ENCODE results near the gene ANKRD23. TPM values are rescaled to one million over a fixed set of nuclear protein-coding genes. Genes with fewer than 3 reads are reported as not detected.
A peak's percentile ranks its signal among the peaks of the same experiment; 100 is the strongest.

ANKRD23 gene
- total RNA-seq, 1 donor from 2014 or later, result 7.3 TPM

- H3K27ac Mint-ChIP-seq, result no peak overlapping the region
Observed at GRCh38 chr2:96824079-96824870, 19.5 kb downstream of the ANKRD23 start.

GRCh38 chr2:96823198-96823597, 20.6 kb downstream of the ANKRD23 start:
- CTCF ChIA-PET, result no interaction called here

More at GRCh38 chr2:96824079-96824870, 19.5 kb downstream of the ANKRD23 start:
- Mint-ChIP-seq H3K36me3 (ENCODE audit: low read depth) (peaks cover 72% of the 10 kb centered on the region), H3K27me3 (no peaks in the 10 kb centered on the region), H3K9me3 (no peaks in the 10 kb centered on the region), H3K4me1 (peaks cover 28% of the 10 kb centered on the region), H3K4me3 (no peak overlapping the region)
- DNase-seq (no peak), ATAC-seq (ENCODE audit: low read depth) (no peak)
- intact Hi-C loops (cut with micrococcal nuclease), result no loop called here
- TF ChIP-seq CTCF (IDR thresholded peaks at IDR 0.05), result no peak
- CTCF ChIA-PET, result no interaction called here
- POLR2A ChIA-PET, result no interaction called here

GRCh38 chr2:96822786-96823185, 21.0 kb downstream of the ANKRD23 start:
- DNase-seq (no peak), ATAC-seq (ENCODE audit: low read depth) (no peak)
- Mint-ChIP-seq H3K36me3 (ENCODE audit: low read depth) (peaks cover 67% of the 10 kb centered on the region), H3K27me3 (no peaks in the 10 kb centered on the region), H3K27ac (no peak overlapping the region), H3K4me3 (no peak overlapping the region), H3K4me1 (peaks cover 43% of the 10 kb centered on the region), H3K9me3 (no peaks in the 10 kb centered on the region)
- CTCF ChIA-PET, result no interaction called here
- TF ChIP-seq CTCF (IDR thresholded peaks at IDR 0.05), result no peak
- POLR2A ChIA-PET, result no interaction called here
- intact Hi-C loops (cut with micrococcal nuclease), result no loop called here

More at GRCh38 chr2:96823198-96823597, 20.6 kb downstream of the ANKRD23 start:
- ATAC-seq (ENCODE audit: low read depth), result no peak
- H3K36me3 Mint-ChIP-seq (ENCODE audit: low read depth), result peaks cover 69% of the 10 kb centered on the region
- no peak for TF ChIP-seq CTCF (IDR thresholded peaks at IDR 0.05)
- H3K27ac Mint-ChIP-seq, result no peak overlapping the region
- no peaks in the 10 kb centered on the region for H3K9me3 Mint-ChIP-seq
- H3K4me1 Mint-ChIP-seq, result peaks cover 39% of the 10 kb centered on the region
- H3K4me3 Mint-ChIP-seq, result no peak overlapping the region
- intact Hi-C loops (cut with micrococcal nuclease), result no loop called here
- no peaks in the 10 kb centered on the region for H3K27me3 Mint-ChIP-seq
- DNase-seq, result no peak
- POLR2A ChIA-PET, result no interaction called here

- DNase-seq (no peak), ATAC-seq (ENCODE audit: low read depth) (no peak)
- peaks cover 51% of the 10 kb centered on the region for H3K4me1 Mint-ChIP-seq
- H3K27ac Mint-ChIP-seq, result no peak overlapping the region
- peaks cover 57% of the 10 kb centered on the region for H3K36me3 Mint-ChIP-seq (ENCODE audit: low read depth)
- H3K9me3 Mint-ChIP-seq, result no peaks in the 10 kb centered on the region
- intact Hi-C loops (cut with micrococcal nuclease), result no loop called here
- ChIA-PET POLR2A (interaction anchor here (1.2 kb wide), 1 partner anchor 36 kb away, joined by 4 read pairs; the partner anchor contains the start of gene ANKRD39), CTCF (interaction anchor here (0.8 to 1.6 kb wide), 2 partner anchors 37 to 57 kb away, joined by 3 read pairs; partner anchors contain the start of gene ANKRD39)
- H3K4me3 Mint-ChIP-seq, result no peak overlapping the region
- TF ChIP-seq CTCF (IDR thresholded peaks at IDR 0.05), result no peak
- H3K27me3 Mint-ChIP-seq, result no peaks in the 10 kb centered on the region
Observed at GRCh38 chr2:96821113-96821675, 22.6 kb downstream of the ANKRD23 start.

- CTCF ChIA-PET, result interaction anchor here (2.1 kb wide), 1 partner anchor 38 kb away, joined by 7 read pairs; the partner anchor contains the start of gene ANKRD39
- DNase-seq (no peak), ATAC-seq (ENCODE audit: low read depth) (no peak)
- no peaks in the 10 kb centered on the region for H3K27me3 Mint-ChIP-seq
- peak overlapping the region; percentile 4 for H3K4me3 Mint-ChIP-seq
- H3K9me3 Mint-ChIP-seq, result no peaks in the 10 kb centered on the region
- TF ChIP-seq CTCF (IDR thresholded peaks at IDR 0.05), result no peak
- peaks cover 47% of the 10 kb centered on the region for H3K36me3 Mint-ChIP-seq (ENCODE audit: low read depth)
- H3K4me1 Mint-ChIP-seq, result peaks cover 57% of the 10 kb centered on the region
- intact Hi-C loops (cut with micrococcal nuclease), result loop anchor here (5.0 kb wide), 2 partner anchors 553 to 842 kb away; partner anchors contain the start of genes ACTR1B, CIAO1 and TMEM127
- H3K27ac Mint-ChIP-seq, result no peak overlapping the region
- POLR2A ChIA-PET, result interaction anchor here (0.6 to 1.2 kb wide), 2 partner anchors 9 to 14 kb away, joined by 3 read pairs; no protein-coding TSS in a partner anchor
Observed at GRCh38 chr2:96819876-96820511, 23.8 kb downstream of the ANKRD23 start.

All from activated B cell treated with CpG ODN at 0.5 μM for 24 hours (primary cell).